GM11168 (cell line): ENCODE results near the gene RNASEH2C.
"Not testable (repeated sequence)": the region's sequence is repeated elsewhere in the genome, so short reads cannot be mapped to it uniquely, and the experiment has no call there.

Experiments
- in situ Hi-C: fragments of 300-500 bp; cut with MboI; formaldehyde crosslinking; loops from one replicate; pipeline ENCODE4 v1.12.0; 2022; ENCODE audit warnings: low sequenced_read_pairs; ENCODE audit not compliant: unreplicated experiment

Gene RNASEH2C

DNA sequence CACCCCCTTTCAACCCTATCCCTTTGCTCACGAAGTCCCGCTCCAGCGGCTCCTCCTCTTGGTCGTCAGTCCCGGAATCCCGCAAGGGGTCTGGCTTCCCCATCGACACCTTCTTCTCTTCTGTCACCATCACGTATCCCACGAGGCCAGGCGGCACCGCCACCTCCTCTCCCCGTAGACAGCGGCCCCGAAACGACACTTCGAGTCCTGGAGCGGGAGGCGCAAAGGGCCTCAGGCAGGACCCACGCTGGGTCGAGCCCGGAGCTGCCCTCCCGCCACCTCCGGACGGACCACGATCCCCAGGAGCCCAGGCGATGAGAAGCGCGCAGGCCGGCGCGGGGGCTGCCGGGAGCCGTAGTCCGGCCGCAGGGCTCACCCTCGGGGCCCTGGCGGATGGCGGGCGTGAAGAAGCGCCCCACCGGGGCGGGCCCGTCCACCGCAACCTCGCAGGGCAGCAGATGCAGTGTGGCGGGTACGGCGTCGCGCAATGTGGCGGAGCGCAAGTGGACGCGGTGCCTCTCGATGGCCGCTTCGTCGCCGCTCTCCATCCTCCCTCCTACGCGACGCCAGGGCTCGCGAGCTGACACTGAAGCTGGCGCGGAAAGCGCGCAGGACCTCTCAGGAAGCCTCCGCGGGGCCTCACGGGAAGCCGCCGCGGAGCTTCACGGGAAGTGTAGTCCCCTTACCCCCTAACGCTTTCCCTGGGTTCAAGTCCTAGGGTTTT, at the start of gene RNASEH2C:
TSS of gene RNASEH2C (minus strand) at position 588 of the 724 bp plus-strand sequence. CDS start at position 548, 40 bp downstream.
- in situ Hi-C loops: loop anchor here (25.0 kb wide), 1 partner anchor 267 kb away; no protein-coding TSS in a partner anchor

DNA sequence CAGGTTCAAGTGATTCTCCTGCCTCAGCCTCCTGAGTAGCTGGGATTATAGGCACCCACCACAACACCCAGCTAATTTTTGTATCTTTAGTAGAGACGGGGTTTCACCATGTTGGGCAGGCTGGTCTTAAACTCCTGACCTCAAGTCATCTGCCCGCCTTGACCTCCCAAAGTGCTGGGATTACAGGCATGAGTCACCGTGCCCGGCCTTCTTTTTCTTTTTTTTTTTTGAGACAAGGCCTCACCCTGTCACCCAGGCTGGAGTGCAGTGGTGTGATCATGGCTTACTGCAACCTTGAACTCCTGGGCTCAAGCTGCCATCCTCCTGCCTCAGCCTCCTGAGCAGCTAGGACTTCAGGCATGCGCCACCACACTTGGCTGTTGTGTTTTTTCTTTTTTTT, 47.2 kb upstream of the RNASEH2C start:
- in situ Hi-C loops: not testable (repeated sequence)

GRCh38 chr11:65767406-65767805, 46.8 kb upstream of the RNASEH2C start:
- in situ Hi-C loops: no loop called here

- in situ Hi-C loops: no loop called here
These were observed 45.9 kb upstream of the RNASEH2C start for GRCh38 chr11:65766535-65766934.

DNA sequence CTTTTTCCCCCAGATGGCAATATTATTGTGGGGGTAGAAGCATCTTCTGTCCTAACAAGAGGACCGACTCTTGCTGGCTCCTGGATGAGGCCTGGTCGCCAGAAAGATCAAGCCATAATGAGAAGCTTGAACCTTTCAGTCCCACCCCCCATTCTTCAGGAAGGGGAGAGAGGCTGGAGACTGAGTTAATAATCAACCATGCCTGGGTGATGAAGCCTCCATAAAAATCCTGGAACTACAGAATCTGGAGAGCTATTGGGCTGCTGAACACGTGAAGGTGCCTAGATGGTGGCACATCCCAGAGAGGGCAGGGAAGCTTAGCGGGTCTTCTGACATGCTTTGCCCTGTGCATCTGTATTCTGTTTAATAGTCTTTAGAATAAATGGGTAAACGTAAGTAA, 43.8 kb upstream of the RNASEH2C start:
- in situ Hi-C loops: no loop called here

DNA sequence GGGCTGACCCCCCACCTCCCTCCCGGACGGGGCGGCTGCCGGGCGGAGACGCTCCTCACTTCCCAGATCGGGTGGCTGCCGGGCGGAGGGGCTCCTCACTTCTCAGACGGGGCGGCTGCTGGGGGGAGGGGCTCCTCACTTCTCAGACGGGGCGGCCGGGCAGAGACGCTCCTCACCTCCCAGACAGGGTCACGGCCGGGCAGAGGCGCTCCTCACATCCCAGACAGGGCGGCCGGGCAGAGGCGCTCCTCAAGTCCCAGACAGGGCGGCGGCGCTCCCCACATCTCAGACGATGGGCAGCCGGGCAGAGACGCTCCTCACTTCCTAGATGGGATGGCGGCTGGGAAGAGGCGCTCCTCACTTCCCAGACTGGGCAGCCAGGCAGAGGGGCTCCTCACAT, 42.2 kb upstream of the RNASEH2C start:
- in situ Hi-C loops: not testable (repeated sequence)

DNA sequence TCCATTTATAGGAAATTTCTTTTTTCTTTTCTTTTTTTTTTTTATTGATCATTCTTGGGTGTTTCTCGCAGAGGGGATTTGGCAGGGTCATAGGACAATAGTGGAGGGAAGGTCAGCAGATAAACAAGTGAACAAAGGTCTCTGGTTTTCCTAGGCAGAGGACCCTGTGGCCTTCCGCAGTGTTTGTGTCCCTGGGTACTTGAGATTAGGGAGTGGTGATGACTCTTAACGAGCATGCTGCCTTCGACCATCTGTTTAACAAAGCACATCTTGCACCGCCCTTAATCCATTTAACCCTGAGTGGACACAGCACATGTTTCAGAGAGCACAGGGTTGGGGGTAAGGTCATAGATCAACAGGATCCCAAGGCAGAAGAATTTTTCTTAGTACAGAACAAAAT, 41.6 kb upstream of the RNASEH2C start:
- in situ Hi-C loops: not testable (repeated sequence)

DNA sequence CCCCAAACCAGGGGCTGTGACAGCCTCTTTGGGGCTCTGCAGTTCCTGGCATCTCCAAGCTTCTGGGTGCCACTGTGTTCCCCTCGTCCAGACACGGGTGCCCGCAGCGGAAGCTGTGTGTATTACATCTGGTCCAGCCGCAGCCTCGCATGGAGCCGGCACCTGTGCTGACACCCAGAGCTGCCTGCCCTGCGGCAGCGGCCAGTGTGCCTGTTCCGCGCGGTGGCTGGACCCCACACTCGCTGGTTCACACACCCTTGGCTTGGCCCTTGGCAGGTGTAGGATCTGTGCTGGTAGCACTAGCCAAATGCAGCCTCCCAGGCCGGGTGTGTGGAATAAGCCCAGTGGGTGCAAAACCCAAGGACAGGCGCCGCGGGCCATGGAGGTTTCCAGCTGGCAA, 24.5 kb upstream of the RNASEH2C start:
- in situ Hi-C loops: no loop called here

- in situ Hi-C loops: no loop called here
These were observed 24.1 kb upstream of the RNASEH2C start for GRCh38 chr11:65744699-65745042.

- in situ Hi-C loops: no loop called here
These were observed 23.6 kb upstream of the RNASEH2C start for GRCh38 chr11:65744026-65744698.

DNA sequence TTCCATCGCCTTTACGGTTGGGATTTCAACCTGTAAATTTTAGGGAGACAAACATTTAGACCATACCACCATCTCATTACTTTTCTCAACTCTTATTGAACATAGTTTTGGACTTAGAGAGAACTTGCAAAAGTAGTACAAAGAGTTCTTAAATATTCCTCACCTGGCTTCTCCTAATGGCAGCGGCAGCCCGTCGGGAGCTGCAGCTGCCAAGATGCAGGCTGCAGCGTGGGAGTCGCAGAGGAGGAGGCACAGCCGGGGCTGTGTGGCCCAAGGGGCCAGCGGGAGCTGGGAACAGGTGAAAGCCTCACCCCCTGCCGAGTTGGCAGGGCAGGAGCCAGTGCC, 23.1 kb upstream of the RNASEH2C start:
- in situ Hi-C loops: no loop called here

DNA sequence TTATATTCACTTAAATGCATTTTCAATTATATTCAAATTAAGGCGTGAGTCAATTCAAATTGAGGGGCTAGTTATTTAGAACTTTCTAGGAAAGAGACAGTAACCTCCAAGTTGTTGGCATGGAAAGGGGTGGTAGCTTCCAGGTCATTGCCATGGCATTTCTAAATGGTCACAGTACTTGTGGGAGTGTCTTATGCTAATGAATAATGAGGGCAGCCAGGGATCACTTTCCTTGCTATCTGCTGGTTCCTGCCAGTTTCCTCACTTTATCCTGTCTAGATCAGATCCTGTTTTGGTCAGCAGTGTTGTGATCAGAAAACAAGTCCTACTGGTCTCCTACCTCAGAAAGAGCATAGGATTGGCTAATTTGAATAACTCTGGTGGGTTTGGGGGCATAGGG, 21.8 kb upstream of the RNASEH2C start:
- in situ Hi-C loops: no loop called here

DNA sequence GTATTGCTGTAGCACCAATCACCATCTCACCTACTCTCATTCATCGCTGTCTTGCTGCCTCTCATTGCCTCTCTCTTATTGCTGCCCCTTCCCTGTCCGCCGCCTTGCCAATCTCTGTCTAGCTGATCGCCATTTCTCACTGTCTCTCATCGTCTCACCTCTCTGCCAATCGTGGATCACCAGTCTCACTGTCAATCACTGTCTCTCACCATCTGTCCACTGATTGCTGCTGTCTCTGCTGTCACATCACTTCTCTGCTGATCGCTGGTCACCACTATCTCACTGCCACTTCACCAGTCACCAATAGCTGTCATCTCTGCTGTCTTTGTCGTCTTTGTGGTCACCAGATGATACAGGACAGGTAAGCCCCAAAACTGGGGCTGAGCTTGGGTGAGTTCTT, 20.6 kb upstream of the RNASEH2C start:
- in situ Hi-C loops: no loop called here

GRCh38 chr11:65739022-65739421, 18.4 kb upstream of the RNASEH2C start:
- in situ Hi-C loops: no loop called here

DNA sequence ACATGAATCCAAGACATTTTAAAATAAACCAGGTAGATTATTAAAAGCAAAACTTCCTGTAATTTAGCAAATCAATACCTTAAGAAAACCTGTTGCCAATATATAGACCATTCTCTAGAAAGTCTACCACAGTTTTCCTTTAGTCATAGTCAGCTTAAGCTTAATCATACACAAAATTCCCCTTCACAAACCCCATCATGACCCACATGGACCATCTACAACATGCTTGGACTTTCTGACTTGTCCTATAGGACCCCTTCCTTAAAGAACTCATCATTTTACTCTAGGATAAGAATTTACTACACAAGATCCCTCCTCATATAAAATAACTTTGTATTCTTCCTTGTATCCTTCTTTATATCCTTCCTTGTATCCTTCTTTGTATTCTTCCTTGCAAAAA, 16.2 kb upstream of the RNASEH2C start:
- in situ Hi-C loops: no loop called here

DNA sequence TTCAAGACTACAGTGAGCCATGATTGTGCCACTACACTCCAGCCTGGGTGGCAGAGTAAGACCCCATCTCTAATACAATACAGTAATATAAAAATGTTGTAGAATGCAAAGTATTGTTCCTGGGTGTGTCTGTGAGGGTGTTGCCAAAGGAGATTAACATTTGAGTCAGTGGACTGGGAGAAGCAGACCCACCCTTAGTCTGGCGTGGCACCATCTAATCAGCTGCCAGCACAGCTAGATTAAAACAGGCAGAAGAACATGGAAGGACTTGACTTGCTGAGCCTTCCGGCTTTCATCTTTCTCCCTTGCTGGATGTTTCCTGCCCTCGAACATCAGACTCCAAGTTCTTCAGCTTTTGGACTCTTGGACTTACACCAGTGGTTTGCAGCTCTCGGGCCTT, 14.5 kb upstream of the RNASEH2C start:
- in situ Hi-C loops: not testable (repeated sequence)

DNA sequence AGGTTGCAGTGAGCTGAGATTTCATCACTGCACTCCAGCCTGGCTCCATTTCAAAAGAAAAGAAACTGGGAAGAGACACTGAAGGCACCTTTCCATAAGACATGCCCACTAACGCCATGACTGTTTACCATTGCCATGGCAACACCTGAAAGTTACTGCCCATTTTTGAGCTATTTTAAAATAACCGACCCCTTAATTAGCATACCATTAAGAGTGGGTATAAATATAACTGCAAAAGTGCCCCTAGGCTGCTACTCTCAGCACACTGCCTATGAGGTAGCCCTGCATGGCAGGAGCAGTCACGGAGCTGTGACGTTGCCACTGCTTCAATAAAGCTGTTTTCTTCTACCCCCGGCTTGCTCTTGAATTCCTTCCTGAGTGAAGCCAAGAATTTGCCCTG, 9.9 kb upstream of the RNASEH2C start:
- in situ Hi-C loops: no loop called here

DNA sequence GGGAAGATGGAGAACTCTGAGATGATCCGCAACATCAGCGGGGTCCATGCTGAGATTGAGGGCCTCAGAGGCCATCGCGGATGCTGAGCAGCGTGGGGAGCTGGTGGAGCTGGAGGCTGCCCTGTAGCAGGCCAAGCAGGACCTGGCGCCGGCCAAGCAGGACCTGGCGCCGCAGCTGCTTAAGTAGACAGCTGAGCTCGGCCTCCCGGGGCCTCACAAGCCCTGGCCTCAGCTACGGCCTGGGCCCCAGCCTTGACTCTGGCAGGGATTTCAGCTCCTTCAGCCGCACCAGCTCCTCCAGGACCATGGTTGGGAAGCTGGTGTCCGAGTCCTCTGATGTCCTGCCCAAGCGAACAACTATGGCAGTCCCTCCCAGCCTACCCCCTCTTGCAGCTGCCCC, 7.3 kb upstream of the RNASEH2C start:
- in situ Hi-C loops: no loop called here

DNA sequence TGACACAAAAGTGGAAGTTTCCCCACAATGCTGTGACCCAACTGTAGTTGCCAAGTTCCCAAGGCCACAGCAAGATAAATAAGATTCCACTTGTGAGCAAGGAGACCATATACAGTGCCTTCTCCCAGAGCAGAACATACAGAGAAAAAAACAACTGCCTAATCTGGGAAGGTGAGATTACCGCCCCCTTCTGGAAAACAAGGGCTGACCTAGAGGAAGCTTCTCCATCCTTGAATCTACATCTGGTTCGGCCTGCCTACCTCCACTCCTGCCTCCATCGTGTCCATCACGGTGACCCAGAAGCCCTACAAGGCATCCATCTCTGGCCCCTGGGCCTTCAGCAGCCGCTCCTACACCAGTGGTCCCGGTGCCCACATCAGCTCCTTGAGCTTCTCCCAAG, 6.1 kb upstream of the RNASEH2C start:
- in situ Hi-C loops: no loop called here

GRCh38 chr11:65722261-65722660, 1.7 kb upstream of the RNASEH2C start:
- in situ Hi-C loops: loop anchor here (25.0 kb wide), 1 partner anchor 265 kb away; no protein-coding TSS in a partner anchor

DNA sequence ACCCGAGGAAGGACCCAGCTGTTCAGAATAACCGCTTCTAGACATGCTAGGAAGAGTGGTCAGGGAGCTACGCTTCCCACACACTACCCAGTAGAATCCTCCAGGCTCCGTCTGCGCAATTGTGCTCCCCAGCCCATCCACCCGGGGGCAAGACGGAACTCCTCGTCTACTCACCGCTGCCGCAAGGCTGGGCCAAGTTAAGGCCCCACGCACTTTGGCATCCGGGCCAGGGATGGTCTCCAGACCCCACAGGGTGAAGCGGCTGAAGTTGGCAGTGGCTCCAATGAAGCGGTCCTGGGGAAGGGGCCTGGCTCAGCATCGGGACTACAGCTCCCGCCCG, 757 bp downstream of the RNASEH2C start:
- in situ Hi-C loops: loop anchor here (25.0 kb wide), 1 partner anchor 267 kb away; no protein-coding TSS in a partner anchor

- in situ Hi-C loops: loop anchor here (25.0 kb wide), 1 partner anchor 268 kb away; no protein-coding TSS in a partner anchor
These were observed 1.6 kb downstream of the RNASEH2C start for GRCh38 chr11:65718964-65719492.
